SK-N-SH treated with all-trans-retinoic acid at 6 μM for 48 hours (cell line): ENCODE measurements around the gene TNFRSF13B.

Experiments
- ATAC-seq: fragments of 200-7000 bp; cut with Tn5 transposase; 3 replicates; pipeline ENCODE4 v1.9.1; 2020; ENCODE audit warnings: mild to moderate bottlenecking, moderate library complexity
- ARNTL ChIP-seq: fragments of 450-650 bp; formaldehyde crosslinking; IDR thresholded peaks from 2 replicates; pipeline ENCODE4 v1.5.0; 2020; ENCODE audit warnings: low read depth, mild to moderate bottlenecking, moderate library complexity, borderline replicate concordance
- BACH2 ChIP-seq: fragments of 250-450 bp; sonication (Bioruptor Pico); IDR thresholded peaks from 2 replicates; pipeline ENCODE4 v1.9.0; 2021; ENCODE audit warnings: mild to moderate bottlenecking, borderline replicate concordance
- ESRRG ChIP-seq: fragments of 250-450 bp; sonication (Bioruptor Pico); IDR thresholded peaks from 2 replicates; pipeline ENCODE4 v1.6.1; 2021; ENCODE audit warnings: mild to moderate bottlenecking
- GLIS3 ChIP-seq: fragments of 250-450 bp; sonication (Bioruptor Pico); IDR thresholded peaks from 2 replicates; pipeline ENCODE4 v1.5.0; 2020; ENCODE audit warnings: mild to moderate bottlenecking, moderate library complexity
- OSR1 ChIP-seq: fragments of 250-450 bp; sonication (Bioruptor Pico); IDR thresholded peaks from 2 replicates; pipeline ENCODE4 v1.8.0; 2022; ENCODE audit warnings: moderate library complexity, mild to moderate bottlenecking, inconsistent platforms
- RARB ChIP-seq: fragments of 250-450 bp; sonication (Bioruptor Pico); IDR thresholded peaks from 2 replicates; pipeline ENCODE4 v1.8.0; 2021; ENCODE audit warnings: mild to moderate bottlenecking, moderate library complexity
- TCF4 ChIP-seq: fragments of 250-450 bp; sonication (Bioruptor Pico); IDR thresholded peaks from 2 replicates; pipeline ENCODE4 v1.8.0; 2021; ENCODE audit warnings: mild to moderate bottlenecking, moderate library complexity, borderline replicate concordance
- TOX ChIP-seq: fragments of 250-450 bp; sonication (Bioruptor Pico); IDR thresholded peaks from 2 replicates; pipeline ENCODE4 v1.8.0; 2021; ENCODE audit warnings: mild to moderate bottlenecking, moderate library complexity, borderline replicate concordance
- ZC3H10 ChIP-seq: fragments of 250-450 bp; sonication (Bioruptor Pico); IDR thresholded peaks from 2 replicates; pipeline ENCODE4 v1.5.1; 2021; ENCODE audit warnings: mild to moderate bottlenecking, moderate library complexity
- ZFP3 ChIP-seq: fragments of 250-450 bp; sonication (Bioruptor Pico); IDR thresholded peaks from 2 replicates; pipeline ENCODE4 v1.5.0; 2020; ENCODE audit warnings: mild to moderate bottlenecking, moderate library complexity
- ZFP30 ChIP-seq: fragments of 450-650 bp; formaldehyde crosslinking; IDR thresholded peaks from 2 replicates; pipeline ENCODE4 v1.5.0; 2022; ENCODE audit warnings: mild to moderate bottlenecking, moderate library complexity
- ZNF565 ChIP-seq: fragments of 450-650 bp; formaldehyde crosslinking; conservative IDR thresholded peaks from 2 replicates; pipeline ENCODE4 v1.5.0; 2020; ENCODE audit warnings: low read depth, mild to moderate bottlenecking, moderate library complexity
- ZNF70 ChIP-seq: fragments of 450-650 bp; formaldehyde crosslinking; IDR thresholded peaks from 2 replicates; pipeline ENCODE4 v1.5.0; 2020; ENCODE audit warnings: mild to moderate bottlenecking, moderate library complexity
- TF ChIP-seq, protein P1 (sequence below): fragments of 250-450 bp; sonication (Bioruptor Pico); IDR thresholded peaks from 2 replicates; pipeline ENCODE4 v1.5.1; 2021; ENCODE audit warnings: mild to moderate bottlenecking, moderate library complexity
- TF ChIP-seq, protein P2 (sequence below): fragments of 250-450 bp; sonication (Bioruptor Pico); IDR thresholded peaks from 2 replicates; pipeline ENCODE4 v1.8.0; 2021; ENCODE audit warnings: low read depth, mild to moderate bottlenecking, moderate library complexity, borderline replicate concordance
- TF ChIP-seq, protein P3 (sequence below): fragments of 250-450 bp; sonication (Bioruptor Pico); IDR thresholded peaks from 2 replicates; pipeline ENCODE4 v1.8.0; 2020; ENCODE audit warnings: mild to moderate bottlenecking, moderate library complexity, borderline replicate concordance

TNFRSF13B gene

DNA sequence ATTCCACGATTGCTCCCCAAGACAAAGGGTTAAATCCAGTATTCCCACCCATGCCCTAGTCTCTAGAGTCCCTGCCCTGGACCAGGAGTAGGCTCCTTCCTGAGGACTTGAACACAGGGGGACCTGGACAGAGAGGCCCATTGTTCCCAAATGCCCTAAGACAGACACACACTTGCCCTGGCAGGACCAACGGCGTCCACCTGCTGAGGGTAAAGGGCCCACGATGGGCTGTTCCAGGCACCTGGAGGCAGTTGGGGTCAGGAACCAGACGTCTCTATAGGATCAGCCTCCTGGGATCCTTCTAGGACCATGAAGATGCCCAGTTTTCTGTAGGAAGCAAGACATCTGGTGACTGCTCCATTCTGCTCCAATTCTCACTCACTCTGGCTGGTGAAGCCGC is 39.3 kb downstream of the TNFRSF13B start (continued):
- no peak for TF ChIP-seq BACH2 (CRISPR knock-in tag)
- no peak for TF ChIP-seq ZNF565 (CRISPR knock-in tag)
- TF ChIP-seq, protein P1, sequence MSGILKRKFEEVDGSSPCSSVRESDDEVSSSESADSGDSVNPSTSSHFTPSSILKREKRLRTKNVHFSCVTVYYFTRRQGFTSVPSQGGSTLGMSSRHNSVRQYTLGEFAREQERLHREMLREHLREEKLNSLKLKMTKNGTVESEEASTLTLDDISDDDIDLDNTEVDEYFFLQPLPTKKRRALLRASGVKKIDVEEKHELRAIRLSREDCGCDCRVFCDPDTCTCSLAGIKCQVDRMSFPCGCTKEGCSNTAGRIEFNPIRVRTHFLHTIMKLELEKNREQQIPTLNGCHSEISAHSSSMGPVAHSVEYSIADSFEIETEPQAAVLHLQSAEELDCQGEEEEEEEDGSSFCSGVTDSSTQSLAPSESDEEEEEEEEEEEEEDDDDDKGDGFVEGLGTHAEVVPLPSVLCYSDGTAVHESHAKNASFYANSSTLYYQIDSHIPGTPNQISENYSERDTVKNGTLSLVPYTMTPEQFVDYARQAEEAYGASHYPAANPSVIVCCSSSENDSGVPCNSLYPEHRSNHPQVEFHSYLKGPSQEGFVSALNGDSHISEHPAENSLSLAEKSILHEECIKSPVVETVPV: no peak
- TF ChIP-seq ARNTL (CRISPR knock-in tag): no peak

DNA sequence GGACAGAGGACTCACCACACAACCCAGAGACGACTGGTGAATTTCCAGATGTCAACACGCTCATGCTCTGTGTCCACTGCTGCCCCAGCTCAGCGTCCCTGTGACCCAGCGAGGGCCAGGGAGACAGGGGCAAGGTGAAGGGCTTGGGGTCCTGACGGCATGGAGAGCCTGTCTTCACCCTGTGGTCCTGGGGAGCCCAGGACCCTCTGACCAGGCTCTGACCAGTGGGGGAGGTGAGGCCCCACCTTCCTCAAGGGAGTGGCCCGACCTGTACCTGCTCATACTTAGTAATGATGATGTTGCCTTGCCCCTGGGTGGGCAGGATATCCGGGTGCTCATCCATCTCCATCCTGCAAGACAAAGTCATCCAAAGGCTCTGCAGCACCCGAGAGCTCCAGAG is 39.8 kb downstream of the TNFRSF13B start:
- ATAC-seq: no peak
- TF ChIP-seq RARB (CRISPR knock-in tag) (no peak), BACH2 (CRISPR knock-in tag) (no peak), TCF4 (no peak), ARNTL (CRISPR knock-in tag) (no peak)
- TF ChIP-seq, protein P1: no peak
- TF ChIP-seq, protein P2, sequence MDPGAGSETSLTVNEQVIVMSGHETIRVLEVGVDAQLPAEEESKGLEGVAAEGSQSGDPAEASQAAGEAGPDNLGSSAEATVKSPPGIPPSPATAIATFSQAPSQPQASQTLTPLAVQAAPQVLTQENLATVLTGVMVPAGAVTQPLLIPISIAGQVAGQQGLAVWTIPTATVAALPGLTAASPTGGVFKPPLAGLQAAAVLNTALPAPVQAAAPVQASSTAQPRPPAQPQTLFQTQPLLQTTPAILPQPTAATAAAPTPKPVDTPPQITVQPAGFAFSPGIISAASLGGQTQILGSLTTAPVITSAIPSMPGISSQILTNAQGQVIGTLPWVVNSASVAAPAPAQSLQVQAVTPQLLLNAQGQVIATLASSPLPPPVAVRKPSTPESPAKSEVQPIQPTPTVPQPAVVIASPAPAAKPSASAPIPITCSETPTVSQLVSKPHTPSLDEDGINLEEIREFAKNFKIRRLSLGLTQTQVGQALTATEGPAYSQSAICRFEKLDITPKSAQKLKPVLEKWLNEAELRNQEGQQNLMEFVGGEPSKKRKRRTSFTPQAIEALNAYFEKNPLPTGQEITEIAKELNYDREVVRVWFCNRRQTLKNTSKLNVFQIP (CRISPR knock-in tag): no peak

DNA sequence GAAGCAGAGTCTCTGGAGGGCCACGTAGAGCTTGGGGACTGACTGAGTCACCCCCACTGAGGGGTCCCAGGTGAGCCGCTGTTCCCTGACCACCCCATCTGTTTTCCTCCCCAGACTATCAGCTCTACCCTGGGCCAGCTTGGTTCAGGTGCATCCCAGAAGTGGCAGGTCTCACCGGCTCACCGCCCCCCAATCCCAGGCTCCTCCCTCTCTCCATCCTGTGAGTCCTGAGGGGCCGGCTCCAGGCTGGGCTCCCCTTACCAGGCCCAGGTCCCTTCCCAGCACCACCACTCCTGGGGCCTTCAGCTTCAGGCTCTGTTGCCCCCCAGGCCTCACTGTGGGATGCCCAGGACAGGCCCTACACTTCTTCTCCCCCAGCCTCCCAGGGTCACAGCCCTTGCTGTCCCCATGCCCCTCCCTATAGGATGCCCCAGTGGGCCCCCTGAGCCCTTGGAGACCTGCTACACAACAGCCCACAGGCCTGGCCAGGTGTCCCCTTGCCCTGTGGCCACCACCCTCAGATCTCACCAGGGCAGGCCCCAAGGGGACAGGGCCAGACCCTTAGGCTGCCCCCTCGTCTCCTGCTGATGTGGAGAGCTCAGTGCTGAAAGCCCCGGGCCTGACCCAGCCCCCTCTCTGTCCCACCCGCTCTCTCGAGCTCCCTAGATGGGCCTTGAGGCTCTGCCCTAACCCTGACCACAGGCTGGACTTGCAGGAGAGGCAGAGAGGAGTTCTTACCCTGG is 40.4 kb downstream of the TNFRSF13B start:
- no peak for TF ChIP-seq RARB (CRISPR knock-in tag)
- TF ChIP-seq, protein P3, sequence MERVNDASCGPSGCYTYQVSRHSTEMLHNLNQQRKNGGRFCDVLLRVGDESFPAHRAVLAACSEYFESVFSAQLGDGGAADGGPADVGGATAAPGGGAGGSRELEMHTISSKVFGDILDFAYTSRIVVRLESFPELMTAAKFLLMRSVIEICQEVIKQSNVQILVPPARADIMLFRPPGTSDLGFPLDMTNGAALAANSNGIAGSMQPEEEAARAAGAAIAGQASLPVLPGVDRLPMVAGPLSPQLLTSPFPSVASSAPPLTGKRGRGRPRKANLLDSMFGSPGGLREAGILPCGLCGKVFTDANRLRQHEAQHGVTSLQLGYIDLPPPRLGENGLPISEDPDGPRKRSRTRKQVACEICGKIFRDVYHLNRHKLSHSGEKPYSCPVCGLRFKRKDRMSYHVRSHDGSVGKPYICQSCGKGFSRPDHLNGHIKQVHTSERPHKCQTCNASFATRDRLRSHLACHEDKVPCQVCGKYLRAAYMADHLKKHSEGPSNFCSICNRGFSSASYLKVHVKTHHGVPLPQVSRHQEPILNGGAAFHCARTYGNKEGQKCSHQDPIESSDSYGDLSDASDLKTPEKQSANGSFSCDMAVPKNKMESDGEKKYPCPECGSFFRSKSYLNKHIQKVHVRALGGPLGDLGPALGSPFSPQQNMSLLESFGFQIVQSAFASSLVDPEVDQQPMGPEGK (CRISPR knock-in tag): no peak
- no peak for TF ChIP-seq ESRRG (CRISPR knock-in tag)
- no peak for TF ChIP-seq ZNF70 (CRISPR knock-in tag)
- no peak for TF ChIP-seq ZC3H10 (CRISPR knock-in tag)
- TF ChIP-seq GLIS3: no peak
- TF ChIP-seq, all 23 proteins: peak for 0
- no peak for ATAC-seq

DNA sequence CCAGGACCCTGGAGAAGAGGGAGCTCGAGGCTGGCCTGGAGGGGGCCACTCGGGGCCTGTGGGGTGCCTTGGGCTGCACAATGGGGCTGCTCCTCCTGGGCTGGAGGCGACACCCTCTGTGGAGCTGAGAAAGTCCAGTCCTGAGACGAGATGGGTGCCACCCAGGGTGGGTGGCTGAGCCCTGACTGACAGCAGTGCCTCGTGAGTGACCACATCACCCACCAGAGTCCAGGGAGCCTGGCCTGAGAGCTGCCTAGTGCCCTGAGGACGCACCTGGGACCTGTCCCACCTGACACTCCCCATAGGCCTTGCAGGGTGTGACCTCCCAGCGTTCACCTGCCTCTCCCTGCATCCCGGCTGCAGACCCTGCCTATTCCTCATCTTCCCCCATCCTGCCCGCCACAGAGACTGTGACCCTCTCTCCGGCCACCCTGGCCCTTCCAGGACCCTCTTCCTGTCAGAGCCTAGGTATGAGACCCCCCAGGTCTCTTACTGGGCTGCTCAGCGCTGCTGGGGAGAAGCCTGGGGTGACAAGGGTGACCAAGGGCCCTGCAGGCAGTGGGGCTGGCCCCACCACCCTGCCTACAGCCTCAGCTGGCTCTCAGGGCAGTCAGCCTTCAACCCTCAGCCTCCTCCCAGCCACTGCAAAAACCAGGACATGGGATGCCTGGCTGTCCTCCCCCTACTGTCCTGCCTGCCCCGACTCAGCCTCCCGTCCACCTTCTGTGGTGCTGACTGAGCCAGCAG is 41.2 kb downstream of the TNFRSF13B start:
- TF ChIP-seq, protein P3 (CRISPR knock-in tag): no peak
- TF ChIP-seq TOX (CRISPR knock-in tag): no peak
- no peak for TF ChIP-seq ZFP3 (CRISPR knock-in tag)
- TF ChIP-seq BACH2 (CRISPR knock-in tag): no peak
- TF ChIP-seq OSR1 (CRISPR knock-in tag): no peak
- no peak for TF ChIP-seq TCF4
- TF ChIP-seq ZFP30 (CRISPR knock-in tag): no peak
- TF ChIP-seq GLIS3: no peak
- ATAC-seq: no peak
